GM12891 (cell line): Measurements from ENCODE around the gene LRRIQ3.

Experiments used
- DNase-seq: peaks from one replicate; pipeline ENCODE4 v3.0.0; 2011; ENCODE audit warnings: low spot score; ENCODE audit not compliant: insufficient read length
- FAIRE-seq: peaks from 2 replicates; lab custom pipeline; 2011; peaks lifted over from hg19 to GRCh38; lab: Jason Lieb, UNC
- PAX5 ChIP-seq: IDR thresholded peaks from 2 replicates; pipeline ENCODE4 v1.6.1; 2011; ENCODE audit warnings: low read length, moderate library complexity, mild to moderate bottlenecking; ENCODE audit not compliant: insufficient read depth, severe bottlenecking
- POLR2A ChIP-seq: IDR thresholded peaks from 2 replicates; pipeline ENCODE4 v1.6.1; 2011; ENCODE audit warnings: low read depth, low read length, control low read depth
- POLR2AphosphoS5 ChIP-seq: IDR thresholded peaks from 2 replicates; pipeline ENCODE4 v1.6.1; 2011; ENCODE audit warnings: low read depth, low read length, control low read depth
- POU2F2 ChIP-seq: IDR thresholded peaks from 2 replicates; pipeline ENCODE4 v1.6.1; 2011; ENCODE audit warnings: low read depth, mild to moderate bottlenecking, control low read depth, low read length, moderate library complexity
- SPI1 ChIP-seq: IDR thresholded peaks from 2 replicates; pipeline ENCODE4 v1.6.1; 2011; ENCODE audit warnings: low read depth, low read length, control low read depth
- TAF1 ChIP-seq: IDR thresholded peaks from 2 replicates; pipeline ENCODE4 v1.6.1; 2011; ENCODE audit warnings: low read depth, low read length, control low read depth

The LRRIQ3 gene

GRCh38 chr1:74113333-74113732 is 84.6 kb downstream of the LRRIQ3 start:
- DNase-seq (no peak), FAIRE-seq (no peak)
- TF ChIP-seq POLR2A (no peak), PAX5 (no peak)

- FAIRE-seq = no peak
These were observed 90.6 kb downstream of the LRRIQ3 start for GRCh38 chr1:74107394-74107793.

GRCh38 chr1:74091371-74091770 is 106.6 kb downstream of the LRRIQ3 start:
- DNase-seq (no peak), FAIRE-seq (no peak)
- no peak for TF ChIP-seq PAX5

More at GRCh38 chr1:74107394-74107793, 90.6 kb downstream of the LRRIQ3 start:
- DNase-seq = no peak
- TF ChIP-seq POLR2A = no peak
- no peak for TF ChIP-seq TAF1
- no peak for TF ChIP-seq SPI1
- no peak for TF ChIP-seq POLR2AphosphoS5
- TF ChIP-seq PAX5 = no peak
- TF ChIP-seq POU2F2 = no peak

GRCh38 chr1:74083128-74083527 is 114.8 kb downstream of the LRRIQ3 start:
- DNase-seq = no peak
- no peak for TF ChIP-seq POU2F2
- TF ChIP-seq TAF1 = no peak
- no peak for TF ChIP-seq SPI1
- TF ChIP-seq POLR2AphosphoS5 = no peak
- no peak for TF ChIP-seq POLR2A
- TF ChIP-seq PAX5 = no peak
- FAIRE-seq = no peak

- FAIRE-seq (no peak), DNase-seq (no peak)
- no peak for TF ChIP-seq POU2F2
- no peak for TF ChIP-seq PAX5
- TF ChIP-seq POLR2AphosphoS5 = no peak
- no peak for TF ChIP-seq TAF1
- no peak for TF ChIP-seq POLR2A
- no peak for TF ChIP-seq SPI1
These were observed 132.9 kb downstream of the LRRIQ3 start for GRCh38 chr1:74065081-74065480.

GRCh38 chr1:74057719-74058118 is 140.3 kb downstream of the LRRIQ3 start:
- TF ChIP-seq POU2F2 (no peak), POLR2AphosphoS5 (no peak), POLR2A (no peak), SPI1 (no peak), TAF1 (no peak), PAX5 (no peak)
- FAIRE-seq (no peak), DNase-seq (no peak)

GRCh38 chr1:74053407-74053806 is 144.6 kb downstream of the LRRIQ3 start:
- no peak for FAIRE-seq
- no peak for TF ChIP-seq POU2F2
- DNase-seq = no peak

GRCh38 chr1:74050386-74050785 is 147.6 kb downstream of the LRRIQ3 start:
- FAIRE-seq (no peak), DNase-seq (no peak)

GRCh38 chr1:74038042-74038441 is 159.9 kb downstream of the LRRIQ3 start:
- no peak for DNase-seq
- no peak for FAIRE-seq
- no peak for TF ChIP-seq POLR2A
- no peak for TF ChIP-seq TAF1
- TF ChIP-seq POU2F2 = no peak
- TF ChIP-seq SPI1 = no peak
- no peak for TF ChIP-seq PAX5

More at GRCh38 chr1:74050386-74050785, 147.6 kb downstream of the LRRIQ3 start:
- no peak for TF ChIP-seq PAX5
- no peak for TF ChIP-seq TAF1
- TF ChIP-seq POU2F2 = no peak
- TF ChIP-seq SPI1 = no peak
- no peak for TF ChIP-seq POLR2AphosphoS5
- TF ChIP-seq POLR2A = no peak

- DNase-seq = no peak
- TF ChIP-seq PAX5 (no peak), POLR2A (no peak), POU2F2 (no peak), POLR2AphosphoS5 (no peak), SPI1 (no peak), TAF1 (no peak)
- FAIRE-seq = no peak
These were observed 185.4 kb downstream of the LRRIQ3 start for GRCh38 chr1:74012583-74012982.

- TF ChIP-seq POLR2AphosphoS5 (no peak), TAF1 (no peak), PAX5 (no peak)
- FAIRE-seq = no peak
- no peak for DNase-seq
These were observed 186.2 kb downstream of the LRRIQ3 start for GRCh38 chr1:74011736-74012135.
